Measurements from ENCODE around the gene AFAP1. TPM values are rescaled to one million over a fixed set of nuclear protein-coding genes. Genes with fewer than 3 reads are reported as not detected.

The AFAP1 gene
- total RNA-seq, 1 experiment from 2014 or later = 94.7 TPM

GRCh38 chr4:7974425-7974824 is 34.8 kb upstream of the AFAP1 start:
- no TSS peak for BruUV-seq (replicated peaks)
- CTCF ChIA-PET = no interaction called here
- no peaks in the 10 kb centered on the region for H3K9me3 ChIP-seq (ENCODE audit: control insufficient read depth, insufficient read depth, low read depth, low read length)
- POLR2A ChIA-PET = no interaction called here
- DNase-seq (ENCODE audit: low read depth, low spot score) (no peak), ATAC-seq (no peak)
- intact Hi-C loops (cut with micrococcal nuclease; ENCODE audit: unreplicated experiment) = no loop called here
- H3K4me3 ChIP-seq (ENCODE audit: low read depth in 2 of 2, low read length in 2 of 2) = no peak overlapping the region
- in situ Hi-C loops (cut with HindIII; ENCODE audit: low pct_unique_long_range_greater_than_20kb, low sequenced_read_pairs) = no loop called here
- no peak overlapping the region for H3K27ac ChIP-seq (ENCODE audit: low read length)
- peaks cover 54% of the 10 kb centered on the region for H3K4me1 ChIP-seq (ENCODE audit: control insufficient read depth, insufficient read depth, low read length)
- H3K36me3 ChIP-seq (ENCODE audit: control insufficient read depth, insufficient read depth, low read length) = no peaks in the 10 kb centered on the region
- no peaks in the 10 kb centered on the region for H3K27me3 ChIP-seq (ENCODE audit: control insufficient read depth, insufficient read depth, low read length)
- TF ChIP-seq CTCF (IDR thresholded peaks at IDR 0.05) = no peak
- TF ChIP-seq SIN3A (IDR thresholded peaks at IDR 0.05; ENCODE audit: borderline replicate concordance, insufficient read depth, low read depth, low read length) = no peak
- TF ChIP-seq TCF7L2 (IDR thresholded peaks at IDR 0.05; ENCODE audit: low read depth, low read length) = no peak
- TF ChIP-seq REST (IDR thresholded peaks at IDR 0.05; ENCODE audit: insufficient read depth in 1 of 2, low read depth in 2 of 2, low read length in 1 of 2) = no peak
- no peak for TF ChIP-seq POLR2AphosphoS5 (IDR thresholded peaks at IDR 0.05; ENCODE audit: low read depth, low read length)

- TF ChIP-seq REST (IDR thresholded peaks at IDR 0.05; ENCODE audit: insufficient read depth in 1 of 2, low read depth in 2 of 2, low read length in 1 of 2) (no peak), CTCF (IDR thresholded peaks at IDR 0.05) (no peak), POLR2AphosphoS5 (IDR thresholded peaks at IDR 0.05; ENCODE audit: low read depth, low read length) (no peak), TCF7L2 (IDR thresholded peaks at IDR 0.05; ENCODE audit: low read depth, low read length) (no peak), SIN3A (IDR thresholded peaks at IDR 0.05; ENCODE audit: borderline replicate concordance, insufficient read depth, low read depth, low read length) (no peak)
- Histone ChIP-seq H3K36me3 (ENCODE audit: control insufficient read depth, insufficient read depth, low read length) (no peaks in the 10 kb centered on the region), H3K4me1 (ENCODE audit: control insufficient read depth, insufficient read depth, low read length) (peaks cover 52% of the 10 kb centered on the region), H3K9me3 (ENCODE audit: control insufficient read depth, insufficient read depth, low read depth, low read length) (no peaks in the 10 kb centered on the region), H3K27ac (ENCODE audit: low read length) (peak overlapping the region; percentile 93), H3K4me3 (ENCODE audit: low read depth in 2 of 2, low read length in 2 of 2) (no peak overlapping the region), H3K27me3 (ENCODE audit: control insufficient read depth, insufficient read depth, low read length) (no peaks in the 10 kb centered on the region)
- POLR2A ChIA-PET = interaction anchor here (0.6 kb wide), 1 partner anchor 131 kb away, joined by 6 read pairs; no protein-coding TSS in a partner anchor
- CTCF ChIA-PET = no interaction called here
- in situ Hi-C loops (cut with HindIII; ENCODE audit: low pct_unique_long_range_greater_than_20kb, low sequenced_read_pairs) = no loop called here
- BruUV-seq (replicated peaks) = no TSS peak
- intact Hi-C loops (cut with micrococcal nuclease; ENCODE audit: unreplicated experiment) = no loop called here
- ATAC-seq (peak; percentile 27), DNase-seq (ENCODE audit: low read depth, low spot score) (no peak)
Measured at GRCh38 chr4:7973545-7973981, 33.9 kb upstream of the AFAP1 start.
